NT2/D1 (cell line): ENCODE data around the gene NKD1.

Experiments
- YY1 ChIP-seq: IDR thresholded peaks from 2 replicates; pipeline ENCODE4 v1.6.1; 2011; ENCODE audit not compliant: insufficient read length, insufficient read depth
- ZNF274 ChIP-seq: IDR thresholded peaks from 2 replicates; pipeline ENCODE4 v1.6.1; 2011; ENCODE audit warnings: mild to moderate bottlenecking, low read depth, low read length

- TF ChIP-seq ZNF274 (no peak), YY1 (no peak)
These were observed 50.8 kb downstream of the NKD1 start for GRCh38 chr16:50598936-50599361.
